Smooth muscle cell of the brain vasculature (primary cell): ENCODE results near the gene SAP30BP.

ENCODE experiments used
- DNase-seq: peaks from one replicate; pipeline ENCODE4 v3.0.0-alpha.2; 2012; ENCODE audit warnings: low read depth, low spot score

The SAP30BP gene

GRCh38 chr17:75738218-75738802 lies 71.2 kb downstream of the SAP30BP start:
- no peak for DNase-seq

DNA sequence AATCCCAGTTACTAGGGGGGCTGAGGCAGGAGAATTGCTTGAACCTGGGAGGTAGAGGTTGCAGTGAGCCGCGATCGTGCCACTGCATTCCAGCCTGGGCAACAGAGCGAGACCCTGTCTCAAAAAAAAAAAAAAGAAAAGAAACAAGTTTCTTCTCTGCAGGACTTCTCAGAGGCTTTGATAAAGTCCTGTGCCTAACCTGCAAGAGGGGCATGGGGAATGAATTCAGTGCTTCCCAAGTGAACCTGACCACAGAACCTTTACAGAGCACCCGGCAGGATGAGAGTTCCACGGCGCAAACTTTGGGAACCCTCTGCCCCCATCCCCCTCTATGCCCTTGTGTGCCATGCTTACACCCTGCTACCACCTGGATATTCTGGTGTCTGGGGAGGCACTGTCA lies 72.0 kb downstream of the SAP30BP start:
- no peak for DNase-seq

- DNase-seq: no peak
Observed at GRCh38 chr17:75739801-75740200, 72.7 kb downstream of the SAP30BP start.

- no peak for DNase-seq
Observed at GRCh38 chr17:75740215-75740614, 73.1 kb downstream of the SAP30BP start.

DNA sequence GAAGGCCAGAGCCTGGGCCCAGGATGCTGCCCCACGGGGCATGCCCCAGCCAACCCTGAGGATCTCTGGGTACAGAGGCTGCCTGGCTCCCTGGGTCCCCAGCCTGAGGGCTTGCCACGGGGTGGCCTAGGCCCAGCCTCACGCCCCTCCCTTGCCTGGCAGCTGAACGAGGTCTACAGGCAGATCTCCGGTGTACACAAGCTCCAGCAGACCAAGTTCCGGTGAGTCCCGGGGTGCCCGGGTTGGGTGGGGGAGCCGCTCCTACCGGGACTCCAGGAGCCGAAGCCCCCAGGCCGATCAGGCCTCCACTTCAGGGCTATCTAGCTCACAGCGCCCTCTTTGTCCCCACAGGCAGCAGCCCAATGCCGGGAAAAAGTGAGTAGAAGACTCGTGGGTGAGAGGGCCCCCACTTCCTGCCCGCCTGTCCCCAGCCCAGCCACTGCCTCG lies 73.5 kb downstream of the SAP30BP start:
- no peak for DNase-seq

DNA sequence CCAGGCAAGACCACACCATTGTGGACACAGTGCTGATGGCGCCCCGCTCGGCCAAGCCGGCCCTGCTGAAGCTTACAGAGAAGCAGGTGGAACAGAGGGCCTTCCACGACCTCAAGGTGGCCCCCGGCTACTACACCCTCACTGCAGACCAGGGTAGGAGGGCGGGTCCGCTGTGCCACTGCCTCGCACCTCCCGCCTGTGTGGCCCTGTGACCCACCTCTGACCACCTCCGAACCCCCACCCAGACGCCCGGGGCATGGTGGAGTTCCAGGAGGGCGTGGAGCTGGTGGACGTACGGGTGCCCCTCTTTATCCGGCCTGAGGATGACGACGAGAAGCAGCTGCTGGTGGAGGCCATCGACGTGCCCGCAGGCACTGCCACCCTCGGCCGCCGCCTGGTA lies 75.2 kb downstream of the SAP30BP start:
- no peak for DNase-seq

DNA sequence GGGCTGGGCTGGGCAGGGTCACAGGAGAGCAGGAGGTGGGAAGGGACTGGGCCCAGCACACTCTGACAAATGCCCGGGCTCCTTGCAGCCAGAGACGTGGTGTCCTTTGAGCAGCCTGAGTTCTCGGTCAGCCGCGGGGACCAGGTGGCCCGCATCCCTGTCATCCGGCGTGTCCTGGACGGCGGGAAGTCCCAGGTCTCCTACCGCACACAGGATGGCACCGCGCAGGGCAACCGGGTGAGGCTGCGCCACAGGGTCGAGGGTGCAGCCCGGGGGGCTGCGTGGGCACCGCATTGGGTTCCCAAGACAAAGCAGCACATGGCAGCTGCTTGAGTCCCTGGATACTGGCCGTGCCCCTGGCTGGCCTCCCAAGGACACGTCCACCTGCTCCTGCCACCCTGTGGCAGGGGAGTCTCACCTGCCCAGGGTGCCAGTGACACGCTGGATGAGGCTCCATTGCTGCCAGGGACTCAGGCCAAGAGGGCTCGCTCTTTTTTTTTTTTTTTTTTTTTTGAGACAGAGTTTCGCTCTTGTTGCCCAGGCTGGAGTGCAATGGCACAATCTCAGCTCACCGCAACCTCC lies 76.6 kb downstream of the SAP30BP start:
- DNase-seq: no peak

- no peak for DNase-seq
Observed at GRCh38 chr17:75748706-75749105, 81.6 kb downstream of the SAP30BP start.

GRCh38 chr17:75749545-75750389 lies 82.6 kb downstream of the SAP30BP start:
- DNase-seq: peak; percentile 39

- no peak for DNase-seq
Observed at GRCh38 chr17:75750661-75751423, 83.7 kb downstream of the SAP30BP start.

DNA sequence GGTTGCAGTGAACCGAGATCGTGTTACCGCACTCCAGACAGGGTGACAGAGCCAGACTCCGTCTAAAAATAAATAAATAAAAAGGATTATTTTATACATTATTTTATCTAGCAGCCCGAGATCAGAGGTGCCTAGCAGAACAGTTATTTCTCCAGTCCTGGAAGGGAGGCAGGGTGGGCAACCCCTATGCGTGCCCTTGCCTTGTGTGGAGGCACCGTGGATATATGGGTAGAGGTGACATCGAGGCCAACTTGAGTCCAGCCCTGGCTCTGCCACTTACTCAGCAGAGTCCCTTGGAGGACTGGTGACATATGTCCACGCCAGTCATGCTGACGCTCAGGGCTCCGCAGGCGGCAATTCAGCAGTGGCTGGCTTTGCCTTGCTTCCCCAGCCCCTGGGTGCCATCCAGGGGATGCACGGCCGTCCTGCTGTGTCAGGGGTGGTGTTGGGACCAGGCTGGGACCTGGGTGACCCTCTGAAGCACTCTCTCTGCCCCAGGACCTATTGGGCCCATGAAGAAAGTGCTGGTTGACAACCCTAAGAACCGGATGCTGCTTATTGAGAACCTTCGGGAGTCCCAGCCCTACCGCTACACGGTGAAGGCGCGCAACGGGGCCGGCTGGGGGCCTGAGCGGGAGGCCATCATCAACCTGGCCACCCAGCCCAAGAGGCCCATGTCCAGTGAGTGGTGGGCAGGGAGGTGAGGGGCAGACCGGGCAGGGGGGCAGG lies 84.7 kb downstream of the SAP30BP start:
- DNase-seq: no peak

GRCh38 chr17:75752405-75752709 lies 85.2 kb downstream of the SAP30BP start:
- DNase-seq: no peak

- DNase-seq: no peak
Observed at GRCh38 chr17:75752802-75753513, 85.8 kb downstream of the SAP30BP start.

- DNase-seq: no peak
Observed at GRCh38 chr17:75753514-75754377, 86.6 kb downstream of the SAP30BP start.

GRCh38 chr17:75754378-75755204 lies 87.5 kb downstream of the SAP30BP start:
- no peak for DNase-seq

DNA sequence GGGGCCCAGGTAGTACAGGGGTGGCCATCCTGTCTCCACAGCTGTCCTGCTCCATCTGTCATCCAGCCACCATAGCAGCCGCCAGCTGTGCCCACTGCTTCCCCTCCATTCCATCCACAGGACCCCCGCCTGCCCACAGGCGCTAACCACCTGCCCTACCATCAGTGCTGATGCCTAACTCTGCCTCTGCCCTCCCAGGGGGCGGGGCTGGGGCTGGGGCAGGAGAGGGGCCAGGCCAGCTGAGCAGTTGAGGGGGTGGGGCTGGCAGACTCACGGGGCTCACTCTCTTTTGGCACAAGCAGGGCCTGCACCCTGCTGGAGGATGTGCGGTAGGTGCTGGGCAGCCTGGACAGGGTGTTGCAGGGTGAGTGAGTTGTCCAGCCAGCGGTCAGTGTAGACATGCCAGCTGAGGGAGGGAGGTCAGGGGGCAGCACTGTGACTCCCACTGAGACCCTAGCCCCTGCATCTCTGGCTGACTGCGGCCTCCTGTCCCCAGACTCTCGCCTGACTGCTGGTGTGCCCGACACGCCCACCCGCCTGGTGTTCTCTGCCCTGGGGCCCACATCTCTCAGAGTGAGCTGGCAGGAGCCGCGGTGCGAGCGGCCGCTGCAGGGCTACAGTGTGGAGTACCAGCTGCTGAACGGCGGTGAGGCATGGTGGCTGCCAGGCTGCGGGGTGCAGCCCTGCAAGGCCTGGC lies 88.2 kb downstream of the SAP30BP start:
- no peak for DNase-seq

DNA sequence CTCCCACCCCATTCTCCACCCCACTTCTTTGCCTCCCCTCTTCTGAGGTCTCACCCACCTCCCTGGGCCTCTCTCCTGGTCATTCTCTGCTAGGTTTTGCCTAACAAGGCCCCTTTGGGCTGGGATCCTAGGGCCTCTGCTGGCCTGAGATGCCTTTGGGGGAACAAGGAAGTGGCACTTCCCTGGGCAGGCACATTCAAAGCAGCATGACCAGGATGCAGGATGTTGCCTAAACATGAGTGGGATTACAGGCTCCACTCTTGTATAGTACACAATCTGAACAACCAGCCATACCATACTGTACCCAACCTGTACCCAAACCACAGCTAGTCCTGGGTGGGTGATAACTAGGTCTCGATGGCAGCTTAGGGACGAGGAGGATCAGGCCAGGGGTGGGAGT lies 88.9 kb downstream of the SAP30BP start:
- no peak for DNase-seq

DNA sequence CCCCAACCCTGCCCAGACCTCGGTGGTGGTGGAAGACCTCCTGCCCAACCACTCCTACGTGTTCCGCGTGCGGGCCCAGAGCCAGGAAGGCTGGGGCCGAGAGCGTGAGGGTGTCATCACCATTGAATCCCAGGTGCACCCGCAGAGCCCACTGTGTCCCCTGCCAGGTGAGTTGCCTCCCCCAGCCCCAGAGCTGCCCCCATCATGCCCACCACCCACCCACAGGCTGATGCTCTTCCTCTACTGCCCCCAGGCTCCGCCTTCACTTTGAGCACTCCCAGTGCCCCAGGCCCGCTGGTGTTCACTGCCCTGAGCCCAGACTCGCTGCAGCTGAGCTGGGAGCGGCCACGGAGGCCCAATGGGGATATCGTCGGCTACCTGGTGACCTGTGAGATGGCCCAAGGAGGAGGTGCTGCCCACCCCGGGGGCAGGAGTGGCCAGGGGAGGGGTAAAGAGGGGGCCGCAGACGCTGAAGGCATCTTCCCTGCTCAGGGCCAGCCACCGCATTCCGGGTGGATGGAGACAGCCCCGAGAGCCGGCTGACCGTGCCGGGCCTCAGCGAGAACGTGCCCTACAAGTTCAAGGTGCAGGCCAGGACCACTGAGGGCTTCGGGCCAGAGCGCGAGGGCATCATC lies 89.4 kb downstream of the SAP30BP start:
- no peak for DNase-seq
